Measurements from ENCODE around the gene NPR1.

DNA sequence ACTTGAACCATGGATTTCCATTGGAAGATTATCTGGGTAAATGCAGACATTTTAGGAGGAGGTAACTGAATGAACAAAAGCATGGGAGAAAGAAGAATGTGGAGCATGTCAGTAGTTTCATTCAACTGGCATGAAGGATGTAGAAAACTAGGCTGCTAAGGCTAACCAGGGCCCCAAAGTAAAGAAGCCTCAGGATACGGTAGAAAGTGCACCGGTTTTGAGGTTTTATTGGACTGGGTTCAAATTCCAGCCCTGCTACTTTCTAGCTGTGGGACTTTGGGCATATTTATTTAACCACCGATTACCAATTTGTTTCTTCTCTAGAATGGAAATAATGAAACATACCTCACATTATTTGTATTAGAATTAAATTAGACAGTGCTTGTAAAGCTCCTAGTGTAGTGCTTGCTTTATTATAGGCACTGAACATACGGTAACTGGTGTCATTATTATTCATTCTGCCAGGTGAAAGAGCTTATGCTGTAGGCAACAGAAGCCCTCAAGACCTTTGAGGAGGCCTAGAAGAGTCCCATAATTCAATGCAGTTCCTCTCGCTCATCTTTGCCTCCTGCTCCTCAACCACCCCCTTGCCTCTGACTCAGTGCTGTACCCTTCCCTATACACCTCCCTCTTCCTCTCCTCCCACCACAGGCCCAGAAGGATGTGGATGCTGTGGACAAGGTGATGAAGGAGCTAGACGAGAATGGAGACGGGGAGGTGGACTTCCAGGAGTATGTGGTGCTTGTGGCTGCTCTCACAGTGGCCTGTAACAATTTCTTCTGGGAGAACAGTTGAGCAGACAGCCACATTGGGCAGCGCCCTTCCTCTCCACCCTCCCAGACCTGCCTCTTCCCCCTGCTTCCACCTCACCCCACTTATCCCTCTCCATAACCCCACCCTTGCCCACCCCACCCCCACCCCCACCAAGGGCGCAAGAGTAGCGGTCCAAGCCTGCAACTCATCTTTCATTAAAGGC, 47.2 kb upstream of the NPR1 start:
- TF ChIP-seq GATA3 (IDR thresholded peaks at IDR 0.05; ENCODE audit: low read depth, low read length) (no peak), GATA2 (IDR thresholded peaks at IDR 0.05; ENCODE audit: low read depth, low read length) (no peak)

All from SH-SY5Y (cell line).